HL-60 (cell line): ENCODE data around the gene SEMA3B.

Source experiments
- CTCF ChIP-seq: IDR thresholded peaks from one replicate; pipeline ENCODE4 v1.5.1; 2011; ENCODE audit warnings: low read length, control low read depth, inconsistent platforms; ENCODE audit not compliant: insufficient read depth
- GABPA ChIP-seq: IDR thresholded peaks from 2 replicates; pipeline ENCODE4 v1.6.1; 2012; ENCODE audit warnings: low read depth
- POLR2AphosphoS5 ChIP-seq: IDR thresholded peaks from 2 replicates; pipeline ENCODE4 v1.6.1; 2012; ENCODE audit warnings: low read depth
- SPI1 ChIP-seq: IDR thresholded peaks from 2 replicates; pipeline ENCODE4 v1.6.1; 2012; ENCODE audit warnings: low read depth, mild to moderate bottlenecking, borderline replicate concordance

GRCh38 chr3:50221051-50221410 is 47.9 kb upstream of the SEMA3B start:
- TF ChIP-seq CTCF (no peak), SPI1 (no peak), POLR2AphosphoS5 (no peak), GABPA (no peak)
